Endodermal cell (in vitro differentiated cells): ENCODE measurements around the gene ANKRD9. TPM values are rescaled to one million over a fixed set of nuclear protein-coding genes. Genes with fewer than 3 reads are reported as not detected.

Experiments used
- DNase-seq: peaks from one replicate; pipeline ENCODE4 v3.0.0-alpha.2; 2017
- H3K27ac ChIP-seq: 2 replicates; pipeline ENCODE4 v1.5.1; 2013; ENCODE audit warnings: mild to moderate bottlenecking, low read depth, low read length, moderate library complexity
- H3K27me3 ChIP-seq: 2 replicates; pipeline ENCODE4 v1.6.1; 2013; ENCODE audit warnings: mild to moderate bottlenecking, low read length, moderate library complexity; ENCODE audit not compliant: insufficient read depth, control insufficient read depth, poor library complexity, severe bottlenecking
- H3K36me3 ChIP-seq: 2 replicates; pipeline ENCODE4 v1.7.0; 2013; ENCODE audit warnings: mild to moderate bottlenecking, low read length, moderate library complexity; ENCODE audit not compliant: control insufficient read depth, insufficient read depth
- H3K4me1 ChIP-seq: one replicate; pipeline ENCODE4 v1.7.0; 2013; ENCODE audit warnings: low read length; ENCODE audit not compliant: control insufficient read depth, insufficient read depth
- H3K4me3 ChIP-seq: 2 replicates; pipeline ENCODE4 v1.5.1; 2013; ENCODE audit warnings: mild to moderate bottlenecking, low read length, moderate library complexity
- H3K9ac ChIP-seq: 2 replicates; pipeline ENCODE4 v1.6.1; 2013; ENCODE audit warnings: mild to moderate bottlenecking, low read length, moderate library complexity; ENCODE audit not compliant: poor library complexity, severe bottlenecking; ENCODE audit errors: extremely low read depth
- H3K9me3 ChIP-seq: 2 replicates; pipeline ENCODE4 v1.6.1; 2013; ENCODE audit warnings: mild to moderate bottlenecking, low read length, moderate library complexity; ENCODE audit not compliant: control insufficient read depth
- H3K27ac Mint-ChIP-seq: 2 replicates; pipeline ENCODE4 v1.8.0; 2020; ENCODE audit warnings: mixed read lengths
- H3K27me3 Mint-ChIP-seq: 2 replicates; pipeline ENCODE4 v1.8.0; 2021; ENCODE audit warnings: mild to moderate bottlenecking, mixed read lengths; ENCODE audit not compliant: insufficient read depth
- H3K36me3 Mint-ChIP-seq: 2 replicates; pipeline ENCODE4 v1.8.0; 2020; ENCODE audit warnings: low read depth, mixed read lengths
- H3K4me1 Mint-ChIP-seq: 2 replicates; pipeline ENCODE4 v1.8.0; 2020; ENCODE audit warnings: mixed read lengths
- H3K4me3 Mint-ChIP-seq: 2 replicates; pipeline ENCODE4 v1.8.0; 2020; ENCODE audit warnings: mild to moderate bottlenecking, moderate library complexity, mixed read lengths
- H3K9me3 Mint-ChIP-seq: 2 replicates; pipeline ENCODE4 v1.8.0; 2020; ENCODE audit warnings: mild to moderate bottlenecking, mixed read lengths
- WGBS, 2 experiments: methylation state at CpG; one replicate each; pipeline versions ENCODE4 v1.1.5 to v1.1.7; 2013; ENCODE audit warnings: missing lambda C conversion rate in 2 of 2, mixed read lengths in 1 of 2; ENCODE audit not compliant: insufficient coverage in 1 of 2, insufficient read length in 1 of 2; 5-methylcytosine and 5-hydroxymethylcytosine counted together
- total RNA-seq, 2 donors: library from RNA; stranded (reverse); fragmentation: NEBNext Ultra II Directional in 1 of 2; extraction: Animal tissue kit (Norgen Biotek cat#: 25700) in 1 of 2; gene quantifications; 2 replicates in 1 of 2; 3 replicates in 1 of 2; pipeline ENCODE4 v1.2.1, GENCODE V29; 2021
- TF ChIP-seq, protein P1 (sequence below): fragments of 200-600 bp; sonication (generic); conservative IDR thresholded peaks from 2 replicates; pipeline ENCODE4 v1.5.0; 2021; ENCODE audit warnings: antibody characterized with exemption, mild to moderate bottlenecking

ANKRD9 gene
- total RNA-seq, 2 donors from 2014 or later = 32.7 to 38.9 TPM

DNA sequence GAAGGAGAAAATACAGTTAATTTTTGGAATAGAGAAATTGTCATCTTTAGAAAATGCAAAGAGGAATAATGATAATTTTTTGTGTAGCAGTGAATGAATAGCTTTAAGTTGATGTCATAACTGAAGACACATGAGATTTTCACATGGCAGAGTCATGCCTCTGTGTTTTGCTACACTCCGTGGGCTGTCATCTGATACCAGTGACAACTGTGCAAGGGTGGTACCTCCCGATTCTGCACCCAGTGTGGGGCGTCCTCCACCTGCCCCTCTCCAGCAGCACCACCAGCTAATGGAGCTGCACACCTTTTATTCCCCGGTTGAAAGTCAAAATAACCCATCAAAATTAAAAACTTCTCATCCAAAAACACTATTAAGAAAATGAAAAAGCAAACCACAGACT is 47.2 kb downstream of the ANKRD9 start:
- Mint-ChIP-seq H3K4me1 (no peaks in the 10 kb centered on the region), H3K27ac (no peak overlapping the region)

DNA sequence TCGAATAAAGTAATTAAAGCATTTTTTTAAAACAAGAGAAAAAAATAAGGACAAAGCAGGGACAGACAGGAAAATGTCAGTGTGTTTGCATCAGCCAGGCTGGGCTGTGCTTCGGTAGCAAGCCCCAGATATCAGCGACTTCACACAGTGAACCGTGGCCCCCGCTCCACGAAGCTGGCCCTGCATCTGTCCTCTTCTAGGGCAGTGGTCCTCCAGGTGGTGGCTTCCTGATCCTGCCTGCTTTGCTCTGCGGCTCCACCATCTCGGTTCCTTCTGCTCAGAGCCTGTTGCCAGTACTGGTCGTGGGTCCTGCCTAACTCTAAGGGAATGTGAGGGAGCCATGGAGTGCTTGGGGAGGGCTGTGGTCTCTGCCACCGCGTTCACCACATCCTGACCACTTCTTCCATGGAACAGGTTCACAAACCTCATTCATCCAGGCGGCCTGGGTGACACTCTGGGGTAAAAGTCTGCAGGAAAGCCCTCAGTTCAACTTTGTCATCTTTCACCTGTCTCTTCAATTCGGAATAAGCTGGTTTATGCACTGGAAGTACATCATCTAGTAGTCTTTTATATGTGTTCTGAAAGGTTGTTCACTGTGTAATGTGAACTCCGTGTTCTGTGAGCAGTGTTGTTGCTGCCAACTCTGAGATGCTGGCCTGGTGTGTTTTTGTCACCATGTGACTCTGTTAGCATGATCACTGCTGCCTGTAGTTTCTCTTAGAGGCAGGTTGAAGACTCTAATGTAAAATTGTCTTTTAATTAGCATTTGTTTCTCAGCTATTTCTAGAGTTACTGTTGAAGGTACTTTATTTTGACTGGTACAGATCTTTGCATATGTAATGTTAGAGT is 47.9 kb downstream of the ANKRD9 start:
- no peak overlapping the region for H3K4me3 ChIP-seq
- no peaks in the 10 kb centered on the region for H3K9me3 ChIP-seq
- WGBS, 2 experiments = 89 to 93% methylated on average over 9 to 14 of the region's 14 CpGs
- Mint-ChIP-seq H3K36me3 (peaks cover 61% of the 10 kb centered on the region), H3K27me3 (no peaks in the 10 kb centered on the region), H3K4me1 (no peaks in the 10 kb centered on the region), H3K9me3 (no peaks in the 10 kb centered on the region), H3K27ac (no peak overlapping the region), H3K4me3 (no peak overlapping the region)
- no peak overlapping the region for H3K27ac ChIP-seq
- no peak for DNase-seq
- H3K4me1 ChIP-seq = no peaks in the 10 kb centered on the region
- TF ChIP-seq, protein P1, sequence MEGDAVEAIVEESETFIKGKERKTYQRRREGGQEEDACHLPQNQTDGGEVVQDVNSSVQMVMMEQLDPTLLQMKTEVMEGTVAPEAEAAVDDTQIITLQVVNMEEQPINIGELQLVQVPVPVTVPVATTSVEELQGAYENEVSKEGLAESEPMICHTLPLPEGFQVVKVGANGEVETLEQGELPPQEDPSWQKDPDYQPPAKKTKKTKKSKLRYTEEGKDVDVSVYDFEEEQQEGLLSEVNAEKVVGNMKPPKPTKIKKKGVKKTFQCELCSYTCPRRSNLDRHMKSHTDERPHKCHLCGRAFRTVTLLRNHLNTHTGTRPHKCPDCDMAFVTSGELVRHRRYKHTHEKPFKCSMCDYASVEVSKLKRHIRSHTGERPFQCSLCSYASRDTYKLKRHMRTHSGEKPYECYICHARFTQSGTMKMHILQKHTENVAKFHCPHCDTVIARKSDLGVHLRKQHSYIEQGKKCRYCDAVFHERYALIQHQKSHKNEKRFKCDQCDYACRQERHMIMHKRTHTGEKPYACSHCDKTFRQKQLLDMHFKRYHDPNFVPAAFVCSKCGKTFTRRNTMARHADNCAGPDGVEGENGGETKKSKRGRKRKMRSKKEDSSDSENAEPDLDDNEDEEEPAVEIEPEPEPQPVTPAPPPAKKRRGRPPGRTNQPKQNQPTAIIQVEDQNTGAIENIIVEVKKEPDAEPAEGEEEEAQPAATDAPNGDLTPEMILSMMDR = no peak
- H3K36me3 ChIP-seq = no peaks in the 10 kb centered on the region
- no peak overlapping the region for H3K9ac ChIP-seq
- H3K27me3 ChIP-seq = no peaks in the 10 kb centered on the region

More for the DNA sequence above, 47.2 kb downstream of the ANKRD9 start:
- TF ChIP-seq, protein P1 = no peak
- Mint-ChIP-seq H3K27me3 (no peaks in the 10 kb centered on the region), H3K9me3 (no peaks in the 10 kb centered on the region), H3K36me3 (peaks cover 61% of the 10 kb centered on the region), H3K4me3 (no peak overlapping the region)
- H3K27ac ChIP-seq = no peak overlapping the region
- no peak overlapping the region for H3K4me3 ChIP-seq
- H3K4me1 ChIP-seq = no peaks in the 10 kb centered on the region
- no peaks in the 10 kb centered on the region for H3K27me3 ChIP-seq
- no peaks in the 10 kb centered on the region for H3K9me3 ChIP-seq
- 89% methylated on average over 4 of the region's 4 CpGs; no CpG with 5 or more reads in 1 of the 2 experiments for WGBS, 2 experiments
- no peaks in the 10 kb centered on the region for H3K36me3 ChIP-seq
- no peak for DNase-seq
- H3K9ac ChIP-seq = no peak overlapping the region

DNA sequence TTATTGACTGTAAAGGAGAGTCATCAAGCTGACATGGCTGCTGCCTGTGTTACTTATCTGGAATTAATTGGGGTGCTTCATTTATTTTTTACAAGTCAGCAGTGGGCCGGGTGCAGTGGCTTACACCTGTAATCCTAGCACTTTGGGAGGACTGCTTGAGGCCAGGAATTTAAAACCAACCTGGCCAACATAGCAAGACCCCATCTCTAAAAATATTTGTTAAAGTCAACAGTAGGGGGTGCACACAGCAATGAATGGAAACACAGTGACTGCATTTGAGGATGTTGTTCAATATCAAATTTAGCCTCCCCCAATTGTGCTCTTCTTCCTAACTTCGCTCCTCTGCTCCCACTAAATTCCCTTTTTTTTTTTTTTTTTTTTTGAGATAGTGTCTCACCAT is 52.1 kb downstream of the ANKRD9 start:
- H3K27me3 Mint-ChIP-seq = no peaks in the 10 kb centered on the region
- 80 to 98% methylated on average over 1 to 2 of the region's 2 CpGs for WGBS, 2 experiments

More for the DNA sequence above, 52.1 kb downstream of the ANKRD9 start:
- DNase-seq = no peak
- Mint-ChIP-seq H3K36me3 (peaks cover 49% of the 10 kb centered on the region), H3K9me3 (no peaks in the 10 kb centered on the region), H3K27ac (no peak overlapping the region), H3K4me3 (no peak overlapping the region), H3K4me1 (no peaks in the 10 kb centered on the region)
- Histone ChIP-seq H3K4me3 (no peak overlapping the region), H3K9me3 (no peaks in the 10 kb centered on the region), H3K4me1 (no peaks in the 10 kb centered on the region), H3K27me3 (no peaks in the 10 kb centered on the region), H3K9ac (no peak overlapping the region), H3K27ac (no peak overlapping the region), H3K36me3 (peaks cover 4% of the 10 kb centered on the region)
- TF ChIP-seq, protein P1 = no peak
